Liver (tissue), 9 donors: Measurements from ENCODE around the gene IRAK2. TPM values are rescaled to one million over a fixed set of nuclear protein-coding genes. Genes with fewer than 3 reads are reported as not detected.

Experiments
- DNase-seq: peaks from one replicate; pipeline ENCODE4 v3.0.0-alpha.2; 2017; ENCODE audit warnings: low spot score
- H3K27ac ChIP-seq, 2 donors: one replicate each; pipeline ENCODE4 v1.7.0; 2013; ENCODE audit warnings: inconsistent platforms in 2 of 2, low read length in 2 of 2, control low read depth in 1 of 2, low read depth in 1 of 2, mild to moderate bottlenecking in 1 of 2
- H3K27me3 ChIP-seq, 4 donors: one replicate each; pipeline versions ENCODE4 v1.6.1 to v1.7.0; 2013; ENCODE audit warnings: low read length in 3 of 4, inconsistent platforms in 1 of 4, mild to moderate bottlenecking in 1 of 4, moderate library complexity in 1 of 4; ENCODE audit not compliant: control insufficient read depth in 4 of 4, insufficient read depth in 4 of 4
- H3K36me3 ChIP-seq, 4 donors: one replicate each; pipeline versions ENCODE4 v1.6.1 to v1.7.0; 2013; ENCODE audit warnings: low read length in 3 of 4, mild to moderate bottlenecking in 3 of 4, low read depth in 1 of 4, moderate library complexity in 1 of 4; ENCODE audit not compliant: control insufficient read depth in 4 of 4, insufficient read depth in 3 of 4
- H3K4me1 ChIP-seq, 4 donors: one replicate each; pipeline versions ENCODE4 v1.6.1 to v1.7.0; 2013; ENCODE audit warnings: low read length in 3 of 4, mild to moderate bottlenecking in 3 of 4, moderate library complexity in 1 of 4; ENCODE audit not compliant: control insufficient read depth in 4 of 4, insufficient read depth in 4 of 4
- H3K4me3 ChIP-seq, 3 donors: one replicate each; pipeline versions ENCODE4 v1.6.1 to v1.7.0; 2013; ENCODE audit warnings: low read length in 3 of 3, control low read depth in 1 of 3, low read depth in 1 of 3, mild to moderate bottlenecking in 1 of 3
- H3K9ac ChIP-seq, 2 donors: one replicate each; pipeline ENCODE4 v1.7.0; 2013; ENCODE audit warnings: low read length in 2 of 2, mild to moderate bottlenecking in 2 of 2, moderate library complexity in 2 of 2, control low read depth in 1 of 2, low read depth in 1 of 2
- H3K9me3 ChIP-seq, 4 donors: one replicate each; pipeline versions ENCODE4 v1.6.1 to v1.7.0; 2013; ENCODE audit warnings: low read length in 3 of 4; ENCODE audit not compliant: control insufficient read depth in 4 of 4
- ATF3 ChIP-seq: IDR thresholded peaks from 2 replicates; pipeline ENCODE4 v1.6.1; 2016; ENCODE audit warnings: antibody characterized with exemption
- CTCF ChIP-seq: fragments of 150-350 bp; IDR thresholded peaks from 2 replicates; pipeline ENCODE4 v1.5.1; 2017; ENCODE audit warnings: improper control_type of control experiment, low read depth, low read length; ENCODE audit not compliant: missing input control
- EGR1 ChIP-seq, 2 donors: IDR thresholded peaks; 2 replicates each; pipeline ENCODE4 v1.6.1; 2016 to 2018; ENCODE audit warnings: antibody characterized with exemption in 2 of 2, low read depth in 2 of 2
- FOXA1 ChIP-seq: IDR thresholded peaks from 2 replicates; pipeline ENCODE4 v1.6.1; 2016; ENCODE audit warnings: antibody characterized with exemption
- FOXA2 ChIP-seq: IDR thresholded peaks from 2 replicates; pipeline ENCODE4 v1.6.1; 2016; ENCODE audit warnings: antibody characterized with exemption
- GABPA ChIP-seq, 2 donors: IDR thresholded peaks in 1 of 2; conservative IDR thresholded peaks in 1 of 2; 2 replicates each; pipeline ENCODE4 v1.6.1; 2016; ENCODE audit warnings: antibody characterized with exemption in 2 of 2, mild to moderate bottlenecking in 1 of 2, moderate library complexity in 1 of 2
- HNF4A ChIP-seq, 2 donors: conservative IDR thresholded peaks; 2 replicates each; pipeline ENCODE4 v1.6.1; 2016; ENCODE audit warnings: antibody characterized with exemption in 2 of 2, mild to moderate bottlenecking in 2 of 2
- HNF4G ChIP-seq: IDR thresholded peaks from 2 replicates; pipeline ENCODE4 v1.6.1; 2016; ENCODE audit warnings: antibody characterized with exemption
- JUND ChIP-seq, 2 donors: IDR thresholded peaks; 2 replicates each; pipeline ENCODE4 v1.6.1; 2016; ENCODE audit warnings: antibody characterized with exemption in 2 of 2
- NR2F2 ChIP-seq: IDR thresholded peaks from 2 replicates; pipeline ENCODE4 v1.6.1; 2016; ENCODE audit warnings: antibody characterized with exemption
- RAD21 ChIP-seq, 2 donors: IDR thresholded peaks; 2 replicates each; pipeline ENCODE4 v1.6.1; 2016; ENCODE audit warnings: antibody characterized with exemption in 2 of 2, mild to moderate bottlenecking in 2 of 2
- RXRA ChIP-seq, 2 donors: IDR thresholded peaks; 2 replicates each; pipeline ENCODE4 v1.6.1; 2017 to 2018; ENCODE audit warnings: antibody characterized with exemption in 2 of 2, mild to moderate bottlenecking in 1 of 2
- SP1 ChIP-seq: IDR thresholded peaks from 2 replicates; pipeline ENCODE4 v1.6.1; 2018; ENCODE audit warnings: antibody characterized with exemption, mild to moderate bottlenecking
- TAF1 ChIP-seq: conservative IDR thresholded peaks from 2 replicates; pipeline ENCODE4 v1.6.1; 2016; ENCODE audit warnings: antibody characterized with exemption, mild to moderate bottlenecking
- YY1 ChIP-seq: IDR thresholded peaks from 2 replicates; pipeline ENCODE4 v1.6.1; 2016; ENCODE audit warnings: antibody characterized with exemption, mild to moderate bottlenecking
- ZBTB33 ChIP-seq: IDR thresholded peaks from 2 replicates; pipeline ENCODE4 v1.6.1; 2016; ENCODE audit warnings: antibody characterized with exemption
- WGBS: extraction: QIAGEN DNeasy Blood & Tissue Kit; methylation state at CpG from one replicate; pipeline ENCODE4 v1.1.7; 2013; 5-methylcytosine and 5-hydroxymethylcytosine counted together
- polyA plus RNA-seq, 2 donors: library from polyadenylated mRNA; stranded (reverse) in 1 of 2; unstranded in 1 of 2; fragments of 200-250 nt in 1 of 2; fragments of >200 nt in 1 of 2; fragmentation: Nextera tagmentation in 1 of 2; extraction: Ambion mirVana in 1 of 2; gene quantifications; one replicate each; pipeline versions ENCODE4 v1.2.1 to v1.2.3, GENCODE V29; 2013 to 2015
- total RNA-seq, 2 donors: library from RNA; depleted of rRNA; stranded (reverse); fragments of >200 nt; gene quantifications; one replicate each; pipeline ENCODE4 v1.2.3, GENCODE V29; 2014
- TF ChIP-seq, protein P1 (sequence below): IDR thresholded peaks from 2 replicates; pipeline ENCODE4 v1.6.1; 2016; ENCODE audit warnings: antibody characterized with exemption
- TF ChIP-seq, protein P2 (sequence below): IDR thresholded peaks from 2 replicates; pipeline ENCODE4 v1.6.1; 2016; ENCODE audit warnings: antibody characterized with exemption, mild to moderate bottlenecking
- donor health status: healthy.
- donor health status: healthy.
- donor health status: healthy.
- donor health status: healthy.
- donor health status: healthy.

IRAK2 gene
- total and polyA plus RNA-seq, 4 donors, result 2.7 to 9.3 (median 5.9) TPM

DNA sequence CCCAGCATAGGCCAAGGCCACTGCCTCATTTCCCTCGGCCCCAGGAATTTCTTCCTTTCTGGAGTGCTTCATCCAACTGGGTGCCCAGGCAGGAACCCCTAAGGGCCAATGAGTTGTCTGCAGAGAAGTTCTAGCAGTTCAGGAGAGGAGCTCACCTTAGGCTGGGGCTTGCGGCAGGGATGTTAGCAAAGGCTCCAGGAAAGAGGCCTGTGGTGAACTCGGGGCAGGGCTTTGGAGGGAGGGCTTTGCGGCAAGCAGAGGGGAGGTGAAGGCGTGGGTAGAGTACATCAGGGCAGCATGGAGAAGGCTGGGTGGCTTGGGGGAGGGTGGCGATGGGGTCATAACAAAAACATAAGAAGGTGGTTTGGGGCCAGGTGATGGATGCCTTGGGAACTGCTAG, 126.9 kb downstream of the IRAK2 start:
- no peak overlapping the region for H3K4me3 ChIP-seq
- WGBS, result 94% methylated on average over 6 of the region's 6 CpGs
- H3K27ac ChIP-seq, result no peak overlapping the region
- TF ChIP-seq ZBTB33, result no peak
- no peak for TF ChIP-seq FOXA1
- TF ChIP-seq RAD21 (IDR thresholded peaks at IDR 0.05), result no peak
- no peak for TF ChIP-seq GABPA (IDR thresholded peaks at IDR 0.05 in 1 of 2, conservative IDR thresholded peaks at IDR 0.05 in 1 of 2)
- no peak for TF ChIP-seq YY1
- TF ChIP-seq CTCF, result no peak
- no peak for TF ChIP-seq ATF3
- TF ChIP-seq FOXA2, result no peak
- TF ChIP-seq NR2F2, result no peak
- TF ChIP-seq RXRA (IDR thresholded peaks at IDR 0.05), result no peak
- no peak for TF ChIP-seq HNF4G
- TF ChIP-seq TAF1, result no peak
- TF ChIP-seq, protein P1, sequence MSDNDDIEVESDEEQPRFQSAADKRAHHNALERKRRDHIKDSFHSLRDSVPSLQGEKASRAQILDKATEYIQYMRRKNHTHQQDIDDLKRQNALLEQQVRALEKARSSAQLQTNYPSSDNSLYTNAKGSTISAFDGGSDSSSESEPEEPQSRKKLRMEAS, result no peak
- TF ChIP-seq, protein P2, sequence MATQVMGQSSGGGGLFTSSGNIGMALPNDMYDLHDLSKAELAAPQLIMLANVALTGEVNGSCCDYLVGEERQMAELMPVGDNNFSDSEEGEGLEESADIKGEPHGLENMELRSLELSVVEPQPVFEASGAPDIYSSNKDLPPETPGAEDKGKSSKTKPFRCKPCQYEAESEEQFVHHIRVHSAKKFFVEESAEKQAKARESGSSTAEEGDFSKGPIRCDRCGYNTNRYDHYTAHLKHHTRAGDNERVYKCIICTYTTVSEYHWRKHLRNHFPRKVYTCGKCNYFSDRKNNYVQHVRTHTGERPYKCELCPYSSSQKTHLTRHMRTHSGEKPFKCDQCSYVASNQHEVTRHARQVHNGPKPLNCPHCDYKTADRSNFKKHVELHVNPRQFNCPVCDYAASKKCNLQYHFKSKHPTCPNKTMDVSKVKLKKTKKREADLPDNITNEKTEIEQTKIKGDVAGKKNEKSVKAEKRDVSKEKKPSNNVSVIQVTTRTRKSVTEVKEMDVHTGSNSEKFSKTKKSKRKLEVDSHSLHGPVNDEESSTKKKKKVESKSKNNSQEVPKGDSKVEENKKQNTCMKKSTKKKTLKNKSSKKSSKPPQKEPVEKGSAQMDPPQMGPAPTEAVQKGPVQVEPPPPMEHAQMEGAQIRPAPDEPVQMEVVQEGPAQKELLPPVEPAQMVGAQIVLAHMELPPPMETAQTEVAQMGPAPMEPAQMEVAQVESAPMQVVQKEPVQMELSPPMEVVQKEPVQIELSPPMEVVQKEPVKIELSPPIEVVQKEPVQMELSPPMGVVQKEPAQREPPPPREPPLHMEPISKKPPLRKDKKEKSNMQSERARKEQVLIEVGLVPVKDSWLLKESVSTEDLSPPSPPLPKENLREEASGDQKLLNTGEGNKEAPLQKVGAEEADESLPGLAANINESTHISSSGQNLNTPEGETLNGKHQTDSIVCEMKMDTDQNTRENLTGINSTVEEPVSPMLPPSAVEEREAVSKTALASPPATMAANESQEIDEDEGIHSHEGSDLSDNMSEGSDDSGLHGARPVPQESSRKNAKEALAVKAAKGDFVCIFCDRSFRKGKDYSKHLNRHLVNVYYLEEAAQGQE, result no peak
- TF ChIP-seq EGR1 (IDR thresholded peaks at IDR 0.05; ENCODE audit: low read depth in 2 of 2), result no peak
- no peak for TF ChIP-seq SP1
- no peak for TF ChIP-seq HNF4A (conservative IDR thresholded peaks at IDR 0.05)
- no peak for TF ChIP-seq JUND (IDR thresholded peaks at IDR 0.05)
- H3K4me1 ChIP-seq, result peaks cover 0 to 4% (median under 1%) of the 10 kb centered on the region in 4 donors
- no peaks in the 10 kb centered on the region for H3K9me3 ChIP-seq
- DNase-seq, result no peak
- no peaks in the 10 kb centered on the region for H3K27me3 ChIP-seq
- no peak overlapping the region for H3K9ac ChIP-seq
- peaks cover 0 to 5% (median 0%) of the 10 kb centered on the region in 4 donors for H3K36me3 ChIP-seq
